ENCODE data around the gene ANXA11. TPM values are rescaled to one million over a fixed set of nuclear protein-coding genes. Genes with fewer than 3 reads are reported as not detected.
"Not testable (repeated sequence)": the region's sequence is repeated elsewhere in the genome, so short reads cannot be mapped to it uniquely, and the experiment has no call there.

Gene ANXA11
- total and polyA plus RNA-seq, 2 of the 4 experiments (the other 2 are of a cell fraction): 39.4 to 109 TPM

GRCh38 chr10:80133687-80134086 is 71.7 kb downstream of the ANXA11 start:
- H3K36me3 ChIP-seq (ENCODE audit: control insufficient read depth, insufficient read depth, low read length); H2BK120ac ChIP-seq (ENCODE audit: low read depth, low read length); H2BK20ac ChIP-seq (ENCODE audit: low read depth, low read length); DNase-seq; dilution Hi-C loops (cut with HindIII; ENCODE audit: low sequenced_read_pairs, unreplicated experiment); H2BK5ac ChIP-seq (ENCODE audit: low read depth, low read length, poor library complexity, severe bottlenecking); in situ Hi-C loops (cut with MboI; ENCODE audit: low sequenced_read_pairs); POLR2A ChIA-PET (ENCODE audit: unreplicated experiment); H3K56ac ChIP-seq (ENCODE audit: extremely low read depth, insufficient read depth, low read length); H3K18ac ChIP-seq (ENCODE audit: low read depth, low read length); H3K4me3 ChIP-seq (ENCODE audit: insufficient read depth, low read depth, low read length); H4K5ac ChIP-seq (ENCODE audit: low read depth, low read length); H3K4me2 ChIP-seq (ENCODE audit: low read depth, low read length); H3K23ac ChIP-seq (ENCODE audit: low read depth, low read length); BruUV-seq (replicated peaks); H3K27me3 ChIP-seq (ENCODE audit: control insufficient read depth, insufficient read depth, low read length); H4K20me1 ChIP-seq (ENCODE audit: insufficient read depth, low read length); H2AFZ ChIP-seq (replicated peaks; ENCODE audit: low read length, poor library complexity); H3K9me1 ChIP-seq (ENCODE audit: insufficient read depth, low read length); H2AK9ac ChIP-seq (replicated peaks; ENCODE audit: low read depth, low read length, poor library complexity); H3K9ac ChIP-seq (ENCODE audit: low read depth, low read length); H3K27ac ChIP-seq (ENCODE audit: insufficient read depth, low read length); H2BK15ac ChIP-seq (ENCODE audit: low read depth, low read length); ATAC-seq (ENCODE audit: low read depth); H3K9me3 ChIP-seq (ENCODE audit: control insufficient read depth, insufficient read depth, low read length): not testable (repeated sequence)
- 0 out of 2 replicates have a peak overlapping the region, but pooled peaks have one; percentile 10 for H3K14ac ChIP-seq (replicated peaks; ENCODE audit: low read depth, low read length)
- peak overlapping the region; percentile 74 for H2AK5ac ChIP-seq (ENCODE audit: low read depth, low read length)
- peaks cover 21% of the 10 kb centered on the region for H3K4me1 ChIP-seq (ENCODE audit: control insufficient read depth, insufficient read depth, low read length)
- peak overlapping the region; percentile 50; a peak in 2 of 4 replicates for H4K8ac ChIP-seq (ENCODE audit: low read depth in 2 of 2, low read length in 2 of 2)
- peaks cover 0 to 13% of the 10 kb centered on the region in 2 experiments; a peak in 1 of 4 replicates for H3K79me1 ChIP-seq (ENCODE audit: low read depth in 1 of 2, low read length in 2 of 2)
- CTCF ChIA-PET: interaction anchor here (0.8 to 1.2 kb wide), 2 partner anchors 87 to 715 kb away, joined by 3 to 5 read pairs; no protein-coding TSS in a partner anchor
- intact Hi-C loops (cut with micrococcal nuclease): loop anchor here (10.0 kb wide), 1 partner anchor 589 kb away; no protein-coding TSS in a partner anchor
- peak overlapping the region; percentile 34; the same call in 1 of the 2 replicates for H4K91ac ChIP-seq (ENCODE audit: insufficient read depth, low read depth, low read length)
- peak overlapping the region; percentile 64 for H3K4ac ChIP-seq (ENCODE audit: low read depth, low read length)
- no CpG with 5 or more reads among the region's 9 CpGs for WGBS, 2 experiments (ENCODE audit: extremely low coverage in 2 of 2, insufficient read length in 1 of 2)
